Right lung (tissue), 10 donors: Measurements from ENCODE around the gene ARL14. TPM values are rescaled to one million over a fixed set of nuclear protein-coding genes. Genes with fewer than 3 reads are reported as not detected.

Experiments
- DNase-seq, 2 donors: peaks; one replicate each; pipeline ENCODE4 v3.0.0-alpha.2; 2013
- long read RNA-seq, 8 donors: transcript quantifications; one replicate each; lab custom pipeline, GENCODE V29; 2026
- polyA plus RNA-seq, 5 donors: library from polyadenylated mRNA; unstranded; fragments of 120-200 nt; gene quantifications; one replicate each; pipeline versions ENCODE4 v1.2.1 to v1.2.3, GENCODE V29; 2013; ENCODE audit warnings: inconsistent platforms in 1 of 5, low replicate concordance in 1 of 5; ENCODE audit not compliant: insufficient read length in 5 of 5, insufficient read depth in 1 of 5

Gene ARL14
- not detected for polyA plus RNA-seq
- long read RNA-seq, donor 1: 0 reads
- long read RNA-seq, donor 2: 0 reads
- long read RNA-seq, donor 3: 0 reads
- long read RNA-seq, donor 4: 0 reads
- long read RNA-seq, donor 5: 0 reads
- long read RNA-seq, donor 6: 0 reads
- long read RNA-seq, donor 7: 0 reads
- long read RNA-seq, donor 8: 0 reads

DNA sequence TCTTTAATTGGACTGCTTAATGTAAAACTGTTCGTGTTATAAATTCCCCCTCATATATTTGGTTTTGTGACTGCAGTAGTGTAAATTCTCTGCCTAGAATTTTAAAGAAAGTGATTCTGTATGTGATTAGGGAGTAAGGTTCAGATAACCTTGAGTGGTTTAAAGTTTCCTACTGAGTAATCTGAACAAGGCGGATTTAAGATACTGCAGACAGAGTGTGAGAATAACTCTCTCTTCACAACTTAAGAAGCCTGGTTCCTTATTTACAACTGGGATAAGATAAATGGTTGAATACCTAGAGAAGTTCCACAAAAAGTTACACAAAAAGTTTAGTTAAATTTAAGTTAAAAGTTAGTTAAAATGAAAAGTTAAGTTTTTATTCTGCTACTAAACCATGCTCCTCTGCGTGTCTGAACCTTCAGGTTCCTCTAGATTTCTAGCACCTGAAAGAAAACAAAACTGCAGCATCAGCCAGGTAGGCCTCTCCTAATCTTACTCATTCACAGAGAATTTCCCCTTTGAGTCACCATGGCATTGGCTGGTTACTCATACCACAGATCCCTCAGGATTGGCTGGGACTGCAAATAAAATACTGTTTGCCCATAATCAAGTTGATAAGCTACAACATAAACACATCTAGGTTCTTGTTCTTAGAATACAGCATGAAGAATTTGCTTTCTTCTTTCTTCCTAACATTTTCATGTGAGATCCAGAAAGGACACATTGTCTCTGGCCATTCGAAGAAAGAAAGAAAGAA is at the start of gene ARL14:
Gene ARL14 (plus strand): TSS at position 614 of the 757 bp plus-strand sequence. CDS start 187 bp downstream, outside the sequence.
- DNase-seq: no peak

DNA sequence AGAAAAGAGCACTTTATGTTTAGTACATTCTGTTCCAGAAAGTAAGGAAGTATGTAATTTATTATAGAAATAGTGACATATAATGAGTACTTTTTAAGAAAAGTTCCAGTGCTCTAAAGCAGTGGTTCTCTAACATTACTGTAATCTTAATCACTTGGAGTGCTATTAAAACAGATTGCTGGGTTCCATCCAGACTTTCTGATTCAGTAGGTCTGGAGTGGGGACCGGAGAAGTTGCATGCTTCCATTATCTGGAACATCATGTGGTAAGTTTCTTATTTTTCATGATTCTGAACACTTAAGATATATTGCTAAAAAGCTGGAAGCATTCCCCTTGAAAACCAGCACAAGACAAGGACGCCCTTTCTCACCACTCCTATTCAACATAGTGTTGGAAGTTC is 47.5 kb upstream of the ARL14 start:
- DNase-seq: no peak

DNA sequence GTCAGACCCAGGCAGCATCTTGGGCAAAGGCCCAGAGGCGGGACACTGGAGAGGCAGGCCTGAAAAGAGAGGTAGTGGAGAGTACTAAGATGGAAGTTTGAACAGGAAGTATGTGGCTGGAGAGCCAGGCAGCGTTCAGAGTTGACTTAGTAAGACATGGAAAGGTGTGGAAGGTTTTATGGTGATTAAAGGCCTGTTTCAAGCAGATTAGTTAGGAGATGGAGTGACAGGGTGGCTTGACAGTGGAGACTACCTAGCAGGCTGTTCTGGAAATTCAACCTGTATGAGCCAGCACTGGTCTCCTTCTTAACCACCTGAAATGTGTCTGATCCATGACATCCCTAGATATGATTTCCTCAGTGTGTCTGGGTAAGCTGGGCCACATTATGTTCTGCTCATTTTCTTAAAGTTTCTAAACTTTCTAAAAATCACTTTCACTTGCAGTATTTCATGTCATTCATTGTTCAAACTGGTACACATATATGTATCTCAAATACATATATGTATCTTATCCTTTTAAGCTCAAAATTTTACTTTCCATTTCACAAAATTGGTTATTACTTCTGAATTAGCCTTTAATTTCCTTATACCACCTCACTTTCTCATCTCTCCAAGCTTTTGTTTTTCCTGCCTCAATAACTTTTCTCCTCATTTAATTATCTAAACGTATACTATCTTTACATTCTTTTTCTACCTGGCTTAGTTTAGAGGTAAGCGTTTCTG is 43.4 kb upstream of the ARL14 start:
- DNase-seq: no peak

DNA sequence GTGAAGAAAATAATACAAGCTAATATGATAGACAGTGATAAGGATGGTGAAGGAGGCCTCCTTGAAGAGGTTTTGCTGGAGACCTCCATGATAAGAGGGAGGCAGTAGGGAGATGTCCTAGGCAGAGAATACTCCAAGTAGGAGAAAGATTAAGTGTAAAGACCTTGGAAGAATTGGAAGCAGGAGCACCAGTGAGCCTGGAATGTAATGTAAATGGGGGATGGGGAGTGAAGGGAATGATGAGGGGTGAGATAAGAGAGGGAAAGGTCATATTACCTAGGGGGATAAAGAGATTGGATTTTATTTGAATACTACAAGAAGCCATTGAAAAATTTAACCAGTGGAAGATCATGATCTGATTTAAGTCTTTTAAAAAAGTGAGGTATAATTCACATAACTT is 41.7 kb upstream of the ARL14 start:
- no peak for DNase-seq

DNA sequence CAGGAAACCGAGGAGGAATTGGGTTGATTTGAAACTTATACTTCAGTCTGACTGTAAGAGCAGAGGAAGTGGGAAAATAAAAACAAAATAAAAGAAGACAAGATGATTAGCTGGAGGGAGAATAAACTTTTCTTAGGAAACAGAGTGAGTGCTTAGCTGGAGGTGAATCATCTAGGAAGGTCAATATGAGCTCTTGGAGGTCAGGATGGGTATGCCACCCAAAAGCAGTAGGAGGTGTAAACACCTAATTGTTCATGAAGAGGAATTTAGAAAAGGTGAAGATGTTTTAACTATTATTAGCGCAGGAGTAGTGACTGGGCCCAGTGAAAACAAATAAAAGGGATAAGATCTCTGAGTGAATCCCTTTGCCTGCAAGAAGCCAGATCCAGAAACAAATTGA is 39.9 kb upstream of the ARL14 start:
- DNase-seq: no peak

DNA sequence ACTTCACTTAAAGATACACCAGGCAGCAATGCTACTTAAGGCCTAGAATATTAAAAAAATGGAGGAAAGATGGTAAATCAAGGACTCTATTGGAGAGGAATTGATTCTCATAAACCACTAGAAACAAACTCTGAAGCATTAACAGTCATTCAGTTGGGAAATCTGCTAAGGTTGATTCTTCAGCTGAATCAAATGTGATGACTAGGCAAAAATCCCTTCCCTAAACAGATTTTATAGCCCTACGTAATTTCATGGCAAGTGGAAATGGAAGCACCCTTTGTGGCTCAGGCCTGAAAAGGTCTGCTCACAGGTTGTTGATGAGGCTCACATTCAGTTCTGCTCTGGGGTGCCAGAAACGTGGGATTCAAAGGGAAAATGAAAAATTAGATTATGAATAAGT is 38.8 kb upstream of the ARL14 start:
- DNase-seq: no peak

DNA sequence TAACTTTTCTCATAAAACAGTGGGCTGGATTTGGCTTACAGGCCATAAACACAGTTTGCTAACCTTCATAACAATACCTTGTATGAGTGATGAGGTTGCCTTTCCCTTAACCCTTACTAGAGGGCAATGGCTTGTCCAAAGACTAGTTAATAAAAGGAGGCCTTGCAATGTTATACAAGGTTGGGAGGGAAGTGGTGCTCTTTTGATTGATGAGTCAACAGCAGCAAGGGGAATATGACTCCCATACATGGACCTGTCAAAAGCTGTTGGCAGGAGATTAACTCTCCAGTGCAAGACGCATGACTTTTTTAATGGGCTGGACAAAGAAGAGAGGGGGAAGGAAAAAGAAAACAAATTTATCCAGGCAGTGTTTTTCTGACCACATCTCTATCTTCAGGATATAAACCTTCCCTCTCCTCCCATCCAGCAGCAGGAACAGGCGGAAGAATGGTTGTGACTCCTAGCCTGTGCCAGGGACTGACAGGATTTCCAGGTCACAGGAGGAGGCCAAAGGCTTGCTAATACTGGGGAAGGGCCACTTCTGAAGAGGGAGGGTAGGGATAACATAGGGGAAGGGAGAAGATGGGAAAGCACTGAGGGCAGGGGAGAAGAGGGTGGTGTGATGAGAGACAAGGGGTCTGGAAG is 35.2 kb upstream of the ARL14 start:
- no peak for DNase-seq

DNA sequence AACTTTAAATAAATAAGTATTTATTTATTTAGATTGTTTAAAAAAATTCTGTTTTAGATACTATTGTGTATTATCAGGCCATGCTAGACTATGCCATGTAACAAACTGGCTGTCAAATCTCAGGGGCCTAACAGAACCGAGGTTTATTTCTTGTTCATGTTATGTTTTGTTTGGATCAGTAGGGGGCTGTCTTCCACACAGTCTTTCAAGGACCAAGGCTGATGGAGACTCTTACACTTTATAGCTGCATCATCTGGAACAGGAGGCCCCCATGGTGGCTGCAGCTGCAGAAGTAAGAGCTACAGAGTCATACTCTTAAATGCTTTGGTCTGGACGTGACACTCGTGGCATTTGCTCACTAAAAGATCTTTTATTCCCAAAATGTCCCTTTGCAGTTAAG is 33.0 kb upstream of the ARL14 start:
- no peak for DNase-seq

DNA sequence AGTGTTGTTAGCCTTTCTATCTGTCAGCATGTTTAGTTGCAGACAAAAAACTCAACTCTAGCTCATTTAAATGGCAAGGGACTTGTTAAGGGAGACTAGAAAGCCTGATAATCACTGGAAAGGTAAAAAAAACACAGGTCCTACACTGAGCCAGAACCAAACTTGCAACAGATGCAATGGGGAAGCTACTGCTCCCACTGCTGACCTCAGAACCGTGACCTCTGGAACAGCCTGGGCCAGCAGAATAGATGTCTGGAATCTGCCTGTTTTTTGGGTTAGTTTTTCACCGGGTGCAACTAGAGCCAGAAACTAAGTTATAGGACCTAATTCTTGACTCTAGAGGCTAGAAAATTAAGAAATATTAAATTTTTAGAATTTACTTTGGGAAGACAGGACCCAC is 32.5 kb upstream of the ARL14 start:
- DNase-seq: no peak

DNA sequence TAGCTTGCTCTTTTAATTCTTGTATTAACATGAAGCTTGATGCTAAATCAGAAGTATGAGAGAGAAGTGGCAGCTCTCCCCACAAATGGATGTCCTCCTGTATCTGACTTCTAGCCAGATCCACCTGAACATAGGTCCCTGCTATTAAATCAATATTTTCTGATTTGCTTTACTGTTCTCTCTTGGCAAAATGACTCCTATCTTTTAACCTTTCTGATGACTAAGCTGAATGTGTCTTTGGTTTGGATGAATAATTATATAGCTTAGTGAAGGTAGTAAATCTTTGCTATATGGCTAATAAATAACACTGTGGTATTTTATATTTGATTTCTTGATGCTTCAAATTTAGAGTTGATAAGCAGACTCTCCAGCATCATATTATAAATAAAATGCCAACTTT is 28.3 kb upstream of the ARL14 start:
- no peak for DNase-seq

DNA sequence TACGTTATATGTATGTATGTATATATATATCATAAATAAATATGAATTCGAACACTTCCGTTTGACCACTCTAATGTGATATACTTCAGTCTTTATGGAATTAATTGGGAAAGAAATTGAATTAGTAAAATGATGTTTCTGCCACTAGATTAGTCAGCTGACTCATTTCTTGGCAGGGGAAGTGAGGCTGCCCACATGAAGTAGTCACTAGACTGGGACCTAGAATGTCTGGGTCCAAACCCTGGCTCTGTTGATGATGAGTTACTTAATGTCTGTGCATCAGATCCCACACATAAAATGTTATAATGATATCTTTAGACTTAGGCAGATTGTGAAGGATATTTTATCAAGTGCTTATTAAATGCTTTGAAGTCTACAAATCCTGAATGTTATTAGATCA is 27.4 kb upstream of the ARL14 start:
- no peak for DNase-seq

DNA sequence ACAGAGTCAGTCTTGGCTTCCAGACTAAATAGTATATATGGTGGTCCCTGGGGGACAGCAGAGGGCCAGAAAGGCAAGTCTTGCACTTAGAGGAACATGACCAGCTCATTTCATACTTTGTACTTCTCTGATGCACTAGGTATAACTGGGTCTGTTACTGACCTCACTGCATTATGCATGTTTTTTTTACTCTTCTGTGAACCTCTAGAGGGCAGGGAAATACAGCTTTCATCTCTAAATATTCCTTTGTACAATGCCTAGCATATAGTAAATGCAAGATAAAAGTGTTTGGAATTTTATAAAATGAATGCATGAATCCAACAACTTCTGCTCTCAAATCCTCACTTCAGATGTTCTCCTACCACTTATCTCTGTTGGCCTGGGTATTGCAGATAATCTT is 23.4 kb upstream of the ARL14 start:
- no peak for DNase-seq

DNA sequence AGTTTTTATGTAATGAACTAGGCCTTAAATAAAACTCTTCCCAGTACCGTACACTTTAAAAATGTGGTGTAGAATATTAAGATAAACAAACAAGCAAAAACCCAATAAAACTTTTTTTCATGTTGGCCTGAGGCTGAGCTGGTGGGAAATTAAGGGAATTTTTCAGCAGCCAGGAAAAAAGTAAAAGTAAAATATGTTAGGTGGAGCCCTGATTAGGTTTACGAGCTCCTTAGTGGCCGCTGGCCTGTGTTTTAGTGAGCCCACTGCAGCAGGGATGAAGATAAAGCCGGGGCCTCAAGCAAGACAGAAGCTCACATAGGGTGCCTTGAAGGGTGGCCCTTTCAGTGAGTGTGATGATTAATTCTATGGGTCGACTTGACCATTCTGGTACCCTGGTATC is 16.1 kb upstream of the ARL14 start:
- DNase-seq: no peak

DNA sequence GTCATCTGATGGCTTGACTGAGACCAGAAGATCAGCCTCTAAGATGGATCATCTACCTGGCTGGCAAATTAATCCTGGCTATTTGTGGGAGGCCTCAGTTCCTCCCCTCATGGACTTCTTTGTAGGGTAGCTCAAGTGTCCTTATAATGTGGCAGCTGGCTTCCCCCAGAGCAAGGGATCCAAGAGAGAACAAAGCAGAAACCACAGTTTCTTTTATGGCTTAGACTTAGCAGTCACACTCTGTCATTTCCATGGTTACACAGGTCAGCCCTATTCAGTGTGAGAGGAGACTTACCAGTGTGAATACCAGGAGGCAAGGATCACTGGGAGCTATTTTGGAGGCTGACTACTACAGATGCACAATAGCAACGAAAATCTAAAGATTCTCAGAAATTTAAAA is 15.3 kb upstream of the ARL14 start:
- DNase-seq: no peak

DNA sequence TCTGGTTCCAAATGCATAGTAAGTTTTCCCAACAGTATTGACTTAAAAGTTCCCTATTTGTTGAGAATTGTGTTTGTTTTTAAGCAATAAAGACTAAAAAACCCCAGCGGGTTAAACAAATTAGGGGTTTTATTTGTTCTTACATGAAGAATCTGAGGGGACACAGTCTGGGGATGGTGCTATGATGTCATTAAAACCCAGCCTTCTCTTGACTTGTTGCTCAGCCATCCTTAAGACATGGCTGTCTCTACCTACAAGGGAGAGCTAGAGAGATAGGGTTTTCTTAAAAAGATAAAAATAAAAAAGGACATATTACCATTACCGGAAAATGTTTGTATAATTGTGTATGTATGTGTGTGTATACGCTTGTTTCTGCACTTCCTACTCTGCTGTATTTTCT is 11.7 kb upstream of the ARL14 start:
- DNase-seq: no peak

DNA sequence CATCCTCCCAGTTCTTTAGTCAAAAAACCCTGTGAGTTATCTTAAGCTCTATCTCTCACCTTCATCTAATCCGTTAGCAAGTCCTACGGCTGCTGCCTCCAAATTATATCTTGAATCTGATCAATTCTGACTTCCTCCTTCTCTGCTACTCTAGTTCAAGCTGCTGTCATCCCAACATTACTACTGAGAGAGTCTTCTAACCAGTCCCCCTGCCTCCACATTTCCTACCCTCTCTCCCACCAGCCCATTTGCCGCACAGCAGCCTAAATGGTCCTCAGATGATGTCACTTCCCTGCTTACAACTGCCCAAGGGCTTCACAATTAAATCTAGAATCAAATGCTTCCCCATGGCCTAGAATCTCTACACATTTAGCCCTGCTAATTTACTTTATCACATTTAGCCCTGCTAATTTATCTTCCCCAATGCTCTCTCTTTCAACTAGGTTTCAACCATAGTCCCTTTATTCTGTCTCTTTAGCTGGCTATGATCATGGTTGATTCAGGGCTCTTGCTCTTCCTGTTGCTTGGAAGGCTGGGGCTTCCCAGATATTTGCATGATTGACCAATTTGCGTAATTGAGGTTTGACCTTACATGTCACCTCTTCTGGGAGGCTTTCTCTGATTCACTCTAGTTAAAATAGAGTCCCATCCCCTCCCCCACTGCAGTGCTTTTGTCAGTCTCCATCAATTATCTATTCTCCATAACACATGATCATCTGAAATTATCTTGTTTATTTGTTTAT is 11.0 kb upstream of the ARL14 start:
- no peak for DNase-seq

DNA sequence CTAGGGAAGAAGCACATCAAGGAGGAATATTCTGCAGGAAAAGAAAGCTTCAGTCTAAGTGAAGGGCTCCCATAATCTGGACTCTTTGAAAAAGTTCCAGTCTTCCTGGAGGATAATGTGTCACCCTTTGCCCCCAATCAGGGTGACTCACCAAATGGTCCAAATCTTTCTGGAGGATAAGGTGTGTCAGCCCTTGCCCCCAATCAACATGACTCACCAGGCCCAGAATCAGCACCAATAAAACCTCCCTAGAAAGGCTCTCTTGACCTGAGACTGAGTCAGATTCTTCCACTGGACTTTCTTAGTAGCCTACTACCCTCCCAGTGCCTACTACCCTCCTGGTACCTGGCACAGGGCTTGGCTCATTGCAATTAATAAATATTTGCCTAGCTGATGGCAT is 9.5 kb upstream of the ARL14 start:
- DNase-seq: no peak

DNA sequence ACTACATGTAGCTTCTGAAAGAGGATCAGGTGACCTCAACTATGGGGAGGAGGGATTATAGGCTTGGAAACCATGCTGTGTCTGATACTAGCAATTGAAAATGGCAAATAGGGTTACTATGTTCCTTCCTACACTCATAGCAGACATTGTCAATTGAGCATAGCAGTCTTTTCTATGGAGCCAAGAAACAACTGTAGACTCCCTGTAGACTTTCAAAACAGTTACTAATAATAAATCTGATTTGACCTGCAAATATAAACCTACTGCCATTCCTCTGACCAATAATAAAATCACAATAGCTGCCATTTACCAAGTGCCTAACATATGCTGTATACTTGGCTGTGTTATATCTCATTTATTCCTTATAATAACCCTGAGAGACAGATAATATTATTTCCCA is 8.5 kb upstream of the ARL14 start:
- DNase-seq: no peak

DNA sequence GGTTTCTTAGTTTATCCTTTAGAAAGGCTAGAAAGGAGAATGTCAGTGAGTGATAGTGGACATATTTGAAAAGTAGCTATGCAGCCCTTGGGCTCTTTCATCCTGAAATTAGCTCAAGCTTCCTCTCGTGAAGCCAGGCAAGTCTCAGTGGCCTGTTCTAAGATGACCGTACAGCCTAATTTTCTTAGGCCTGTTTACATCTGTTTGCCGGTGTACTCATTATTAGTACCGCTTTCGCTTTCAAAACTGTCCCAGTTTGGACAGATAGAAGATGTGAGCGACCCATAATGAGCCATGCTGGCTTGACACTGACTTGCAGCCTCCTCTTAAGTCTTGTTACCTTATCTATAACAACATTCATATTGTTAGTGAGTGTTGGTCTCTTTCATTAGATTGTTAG is 5.7 kb upstream of the ARL14 start:
- DNase-seq: no peak

DNA sequence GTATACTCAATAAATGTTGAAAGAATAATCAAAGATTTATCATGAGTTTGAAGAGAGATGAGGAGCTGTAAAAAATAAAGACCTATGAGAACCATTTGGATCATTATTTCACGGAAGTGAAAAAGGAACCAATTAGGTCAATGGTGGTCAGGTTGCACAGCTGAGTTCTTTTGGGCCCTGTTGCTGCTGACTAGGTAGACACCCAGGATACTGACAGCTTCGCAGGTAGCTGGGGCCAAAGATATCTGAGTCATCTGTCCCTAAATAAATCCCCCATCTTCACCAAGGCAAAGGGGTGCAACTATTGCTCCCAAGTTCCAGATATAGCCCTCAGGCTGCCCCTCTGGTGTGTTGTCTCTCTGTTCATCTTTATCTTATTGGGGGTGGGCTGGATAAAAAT is 5.0 kb upstream of the ARL14 start:
- no peak for DNase-seq

DNA sequence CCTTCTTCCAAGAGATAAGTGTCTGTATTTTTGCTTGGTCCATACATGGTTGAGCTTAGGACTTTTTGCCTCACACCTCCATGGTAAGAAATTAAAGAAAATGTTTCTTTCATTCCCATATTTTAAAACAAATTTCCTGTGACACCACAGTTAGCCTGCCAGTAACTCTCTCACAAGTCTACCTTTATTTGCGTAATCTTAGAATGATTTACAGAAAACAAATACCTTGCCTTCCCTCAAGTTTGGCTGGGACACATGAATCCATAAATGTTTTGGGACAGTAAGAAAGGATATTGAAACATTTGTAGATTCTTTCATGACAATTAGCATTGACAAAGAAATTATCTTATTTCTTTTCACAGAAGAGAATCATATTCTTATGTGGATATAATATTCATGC is 3.8 kb upstream of the ARL14 start:
- DNase-seq: no peak

DNA sequence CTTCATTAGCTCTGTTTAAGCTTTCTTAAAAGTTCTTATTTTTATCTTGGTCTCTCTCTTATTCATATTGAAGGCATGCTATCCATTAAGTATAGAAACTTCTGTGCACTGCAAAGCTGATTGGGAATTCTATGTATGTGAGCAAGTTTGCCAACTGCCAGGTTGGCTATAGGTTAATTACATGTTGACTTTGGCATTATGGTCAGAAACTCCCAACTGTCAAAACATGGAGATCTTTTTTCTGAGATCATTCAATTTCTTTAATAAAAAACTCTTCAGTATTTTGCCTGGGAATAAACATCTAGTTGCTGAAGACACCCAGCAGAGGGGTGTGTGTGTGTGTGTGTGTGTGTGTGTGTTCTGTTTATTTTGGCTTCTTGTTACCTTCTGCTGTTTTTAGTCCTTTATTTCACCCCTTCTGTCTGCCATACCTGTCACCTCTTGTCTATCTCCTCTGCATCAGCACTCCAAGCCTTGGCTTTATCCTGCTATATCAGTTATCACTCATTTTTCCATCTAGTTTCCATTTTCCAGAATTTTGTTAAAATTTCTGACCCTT is 1.3 kb upstream of the ARL14 start:
- DNase-seq: no peak
